NCI-H2196 treated with DMSO at 0.1 percent for 48 hours (cell line): Measurements from ENCODE around the gene PLAC9.

Source experiments
- DNase-seq: peaks from one replicate; lab custom pipeline; 2025; ENCODE audit not compliant: unreplicated experiment; lab: John Stamatoyannopoulos, UW

Gene PLAC9

GRCh38 chr10:80159166-80159873 lies 26.8 kb downstream of the PLAC9 start:
- no peak for DNase-seq

- no peak for DNase-seq
These were observed 28.1 kb downstream of the PLAC9 start for GRCh38 chr10:80160361-80161320.

GRCh38 chr10:80161321-80162083 lies 29.0 kb downstream of the PLAC9 start:
- DNase-seq = no peak

DNA sequence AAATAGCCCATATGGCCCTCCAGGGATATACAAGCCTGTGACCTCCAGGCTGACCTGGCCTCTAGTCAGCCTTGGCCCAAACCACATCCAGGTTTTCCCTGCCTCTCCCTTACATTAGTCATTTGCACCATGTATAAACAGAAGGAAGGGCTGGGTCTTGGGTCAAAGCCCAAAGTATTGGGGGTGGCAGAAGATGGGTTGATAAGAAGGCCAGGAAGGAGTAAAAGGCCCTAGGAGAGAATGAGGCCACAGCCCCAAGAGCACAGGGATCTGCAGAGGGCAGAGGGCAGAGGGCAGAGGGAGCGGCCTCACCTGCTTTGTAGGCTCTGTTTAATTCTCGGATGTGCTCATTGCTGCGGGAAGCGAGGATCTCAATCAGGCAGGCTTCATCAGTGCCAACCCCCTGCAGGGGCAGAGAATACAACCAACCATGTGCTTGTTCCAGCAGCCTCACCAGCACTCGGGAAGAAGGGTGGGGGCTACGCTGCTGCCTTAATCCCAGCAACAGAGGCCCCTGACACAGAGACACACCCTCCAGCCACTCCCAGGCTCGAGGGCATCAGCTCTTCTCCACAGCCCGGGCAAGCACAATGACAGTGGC lies 31.3 kb downstream of the PLAC9 start:
- DNase-seq = no peak

- DNase-seq = no peak
These were observed 32.1 kb downstream of the PLAC9 start for GRCh38 chr10:80164596-80164995.

GRCh38 chr10:80165173-80165572 lies 32.6 kb downstream of the PLAC9 start:
- no peak for DNase-seq

- no peak for DNase-seq
These were observed 34.3 kb downstream of the PLAC9 start for GRCh38 chr10:80166581-80167470.

- DNase-seq = no peak
These were observed 35.1 kb downstream of the PLAC9 start for GRCh38 chr10:80167471-80168161.

DNA sequence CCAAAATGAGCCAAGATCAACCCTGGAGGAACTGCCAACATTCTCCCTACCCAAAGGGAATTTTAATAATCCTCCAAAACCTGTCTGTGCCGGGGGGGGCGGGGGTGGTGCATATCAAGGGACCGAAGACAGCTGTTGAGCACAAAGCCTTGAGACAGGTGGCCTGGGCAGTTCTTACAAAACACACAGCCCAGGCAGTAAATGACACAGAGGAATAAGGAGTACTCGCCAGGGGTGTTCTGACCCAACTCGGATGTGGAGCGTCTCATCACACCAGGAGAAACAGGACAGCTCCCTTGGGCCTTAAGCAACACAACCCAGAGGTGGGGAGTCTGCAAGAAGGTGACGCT lies 35.6 kb downstream of the PLAC9 start:
- no peak for DNase-seq

DNA sequence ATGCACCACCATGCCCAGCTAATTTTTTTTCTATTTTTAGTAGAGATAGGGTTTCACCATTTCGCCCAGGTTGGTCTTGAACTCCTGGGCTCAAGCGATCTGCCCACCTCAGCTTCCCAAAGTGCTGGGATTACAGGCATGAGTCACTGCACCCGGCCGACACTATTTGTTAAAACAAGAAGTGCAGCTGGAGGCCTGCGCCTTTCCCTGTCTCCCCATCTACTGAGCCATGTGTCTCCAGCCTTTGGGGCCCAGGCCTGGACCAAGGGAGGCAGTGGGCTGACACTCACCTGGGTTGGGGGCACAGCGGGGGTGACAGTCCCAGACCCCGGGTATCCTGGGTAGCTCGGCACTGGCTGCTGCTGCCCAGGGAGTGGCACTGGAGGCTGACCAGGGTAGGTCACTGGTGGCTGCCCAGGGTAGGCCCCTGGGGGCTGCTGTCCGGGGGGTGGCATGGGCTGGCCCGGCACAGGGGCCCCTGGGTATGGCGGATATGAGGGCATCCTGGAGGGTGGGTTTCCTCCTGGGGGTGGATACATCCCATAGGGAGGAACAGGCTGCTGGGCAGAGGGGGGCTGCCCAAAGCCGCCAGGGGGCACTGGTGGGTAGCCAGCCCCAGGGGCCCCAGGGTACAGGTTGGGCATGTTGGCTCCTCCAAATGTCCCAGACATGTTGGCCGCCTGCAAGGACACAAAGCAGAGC lies 36.3 kb downstream of the PLAC9 start:
- no peak for DNase-seq

DNA sequence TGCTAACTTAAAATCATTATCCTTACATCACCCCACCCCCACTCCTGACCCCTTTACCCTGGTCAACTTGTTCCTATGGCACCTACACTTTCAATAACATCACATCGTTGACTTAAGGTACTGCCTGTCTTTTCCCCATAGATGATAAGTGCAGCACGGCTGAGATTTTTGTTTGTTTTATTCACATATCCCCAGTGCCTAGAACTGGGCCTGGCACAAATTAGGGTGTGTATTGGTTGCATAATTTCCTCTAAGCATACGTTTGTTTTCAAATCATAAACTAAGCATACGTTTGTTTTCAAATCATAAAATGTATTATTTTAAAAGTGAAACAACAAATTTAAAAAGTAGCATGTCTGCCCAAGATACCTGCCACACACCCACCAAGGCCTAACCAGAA lies 37.5 kb downstream of the PLAC9 start:
- no peak for DNase-seq

- no peak for DNase-seq
These were observed 38.1 kb downstream of the PLAC9 start for GRCh38 chr10:80170641-80171040.

DNA sequence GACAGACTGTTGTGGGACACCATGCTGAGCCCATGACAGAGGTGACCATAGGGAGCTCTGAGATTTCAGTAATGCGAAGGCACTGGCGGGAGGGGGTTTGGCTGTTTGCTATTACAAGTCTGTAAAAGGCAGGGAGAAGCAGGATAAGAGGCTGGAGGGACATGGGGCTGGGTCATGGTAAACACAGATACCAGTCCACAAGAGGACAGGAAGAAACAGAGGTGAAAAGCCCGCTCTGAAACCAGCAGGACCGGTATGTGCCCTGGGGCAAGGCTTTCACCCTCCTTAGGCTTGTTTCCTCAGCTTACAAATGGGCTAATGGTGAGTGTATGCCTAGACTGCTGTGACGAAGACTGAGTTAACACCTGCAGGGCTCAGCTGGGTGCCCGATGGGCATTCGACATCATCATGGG lies 38.7 kb downstream of the PLAC9 start:
- no peak for DNase-seq

GRCh38 chr10:80172896-80173295 lies 40.4 kb downstream of the PLAC9 start:
- DNase-seq = peak; percentile 6

- DNase-seq = no peak
These were observed 40.9 kb downstream of the PLAC9 start for GRCh38 chr10:80173466-80173865.

DNA sequence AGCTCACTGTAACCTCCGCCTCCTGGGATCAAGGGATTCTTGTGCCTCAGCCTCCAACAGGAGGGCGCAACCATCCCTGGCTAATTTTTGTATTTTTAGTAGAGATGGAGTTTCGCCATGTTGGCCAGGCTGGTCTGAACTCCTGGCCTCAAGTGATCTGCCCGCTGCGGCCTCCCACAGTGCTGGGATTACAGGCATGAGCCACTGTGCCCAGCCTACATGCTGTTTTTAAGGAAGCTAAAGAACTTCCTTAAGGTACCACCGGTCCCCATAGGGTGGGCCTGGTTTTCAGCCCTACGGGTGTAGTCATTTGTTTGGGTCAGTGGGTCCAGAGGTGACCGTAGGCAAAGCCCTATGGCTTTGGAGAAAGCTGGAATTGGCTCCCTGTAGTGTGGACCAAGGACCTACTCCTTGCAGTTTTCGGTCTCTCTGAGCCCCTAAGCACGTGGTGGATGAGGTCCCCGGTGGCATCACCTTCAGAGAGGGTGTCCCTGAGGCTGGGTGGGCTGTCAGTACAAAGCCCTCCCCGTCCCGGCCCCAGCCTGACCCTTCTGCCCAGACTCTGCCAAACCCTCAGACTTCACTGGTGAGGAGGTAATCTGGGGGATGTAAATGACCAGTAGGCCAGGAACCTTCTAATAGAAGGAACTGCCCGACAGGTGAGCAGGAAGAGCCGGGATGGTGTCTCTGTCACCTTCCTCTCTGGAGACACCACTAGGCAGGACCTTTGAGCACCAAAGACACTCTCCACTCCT lies 42.3 kb downstream of the PLAC9 start:
- no peak for DNase-seq

- DNase-seq = no peak
These were observed 44.0 kb downstream of the PLAC9 start for GRCh38 chr10:80176526-80176925.
